Loucy (cell line): Measurements from ENCODE around the gene TASOR.

Experiments used
- H2AFZ ChIP-seq: fragments of 200-600 bp; sonication (generic); 2 replicates; pipeline ENCODE4 v1.6.0; 2016; ENCODE audit warnings: antibody characterized with exemption, mild to moderate bottlenecking, low read length, moderate library complexity
- H3F3A ChIP-seq: fragments of 200-600 bp; 2 replicates; pipeline ENCODE4 v1.6.0; 2016; ENCODE audit warnings: antibody characterized with exemption, low read depth, mild to moderate bottlenecking
- H3K27me3 ChIP-seq: fragments of 200-600 bp; sonication (generic); 2 replicates; pipeline ENCODE4 v1.6.1; 2014; ENCODE audit warnings: low read length, mild to moderate bottlenecking; ENCODE audit not compliant: insufficient read depth, poor library complexity, severe bottlenecking
- H3K36me3 ChIP-seq: fragments of 200-600 bp; sonication (generic); 2 replicates; pipeline ENCODE4 v1.6.1; 2016; ENCODE audit warnings: low read length; ENCODE audit not compliant: insufficient read depth
- H3K4me1 ChIP-seq: fragments of 200-600 bp; sonication (generic); 2 replicates; pipeline ENCODE4 v1.5.1; 2014; ENCODE audit warnings: low read length, mild to moderate bottlenecking; ENCODE audit not compliant: insufficient read depth, poor library complexity, severe bottlenecking
- H3K4me2 ChIP-seq: fragments of 200-600 bp; sonication (generic); 2 replicates; pipeline ENCODE4 v1.6.0; 2014; ENCODE audit warnings: antibody characterized with exemption, low read length, low read depth, mild to moderate bottlenecking; ENCODE audit not compliant: poor library complexity, severe bottlenecking
- H3K4me3 ChIP-seq: fragments of 200-600 bp; sonication (generic); 2 replicates; pipeline ENCODE4 v1.5.1; 2014; ENCODE audit warnings: low read length, mild to moderate bottlenecking, mixed read lengths; ENCODE audit not compliant: poor library complexity, severe bottlenecking
- H3K79me2 ChIP-seq: fragments of 200-600 bp; sonication (generic); 2 replicates; pipeline ENCODE4 v1.6.1; 2014; ENCODE audit warnings: low read length; ENCODE audit not compliant: insufficient read depth
- H3K9ac ChIP-seq: fragments of 200-600 bp; sonication (generic); 2 replicates; pipeline ENCODE4 v1.6.0; 2014; ENCODE audit warnings: mild to moderate bottlenecking, low read depth, low read length, moderate library complexity; ENCODE audit not compliant: poor library complexity, severe bottlenecking
- H3K9me2 ChIP-seq: fragments of 200-600 bp; sonication (generic); replicated peaks from 2 replicates; pipeline ENCODE4 v1.6.1; 2016; ENCODE audit warnings: low read depth, low read length, mixed read lengths
- H3K9me3 ChIP-seq: fragments of 200-600 bp; sonication (generic); 2 replicates; pipeline ENCODE4 v1.6.1; 2014; ENCODE audit warnings: mild to moderate bottlenecking, antibody characterized with exemption, low read length, low read depth; ENCODE audit not compliant: insufficient read depth
- H4K20me1 ChIP-seq: fragments of 200-600 bp; sonication (generic); 2 replicates; pipeline ENCODE4 v1.6.0; 2014; ENCODE audit warnings: antibody characterized with exemption, low read length, mild to moderate bottlenecking; ENCODE audit not compliant: insufficient read depth, poor library complexity, severe bottlenecking
- CTCF ChIP-seq: fragments of 200-600 bp; sonication (generic); conservative IDR thresholded peaks from 2 replicates; pipeline ENCODE4 v1.5.1; 2014; ENCODE audit warnings: mild to moderate bottlenecking, antibody characterized with exemption, low read length
- EZH2phosphoT487 ChIP-seq: fragments of 200-600 bp; IDR thresholded peaks from 2 replicates; pipeline ENCODE4 v1.6.1; 2018; ENCODE audit warnings: antibody characterized with exemption, mild to moderate bottlenecking, moderate library complexity, borderline replicate concordance

The TASOR gene

GRCh38 chr3:56680054-56680580, 2.9 kb downstream of the TASOR start:
- peaks cover 54% of the 10 kb centered on the region for H4K20me1 ChIP-seq
- no peaks in the 10 kb centered on the region for H3F3A ChIP-seq
- H3K4me3 ChIP-seq: peak overlapping the region; percentile 79
- no peaks in the 10 kb centered on the region for H3K27me3 ChIP-seq
- H3K9me2 ChIP-seq: no peaks in the 10 kb centered on the region
- no peak overlapping the region for H3K9ac ChIP-seq
- TF ChIP-seq CTCF: no peak
- no peak for TF ChIP-seq EZH2phosphoT487
- H3K36me3 ChIP-seq: no peaks in the 10 kb centered on the region
- peaks cover 39% of the 10 kb centered on the region for H3K4me1 ChIP-seq
- H3K79me2 ChIP-seq: peaks cover 72% of the 10 kb centered on the region
- no peaks in the 10 kb centered on the region for H3K9me3 ChIP-seq
- peak overlapping the region; percentile 92 for H3K4me2 ChIP-seq
- H2AFZ ChIP-seq: no peak overlapping the region

DNA sequence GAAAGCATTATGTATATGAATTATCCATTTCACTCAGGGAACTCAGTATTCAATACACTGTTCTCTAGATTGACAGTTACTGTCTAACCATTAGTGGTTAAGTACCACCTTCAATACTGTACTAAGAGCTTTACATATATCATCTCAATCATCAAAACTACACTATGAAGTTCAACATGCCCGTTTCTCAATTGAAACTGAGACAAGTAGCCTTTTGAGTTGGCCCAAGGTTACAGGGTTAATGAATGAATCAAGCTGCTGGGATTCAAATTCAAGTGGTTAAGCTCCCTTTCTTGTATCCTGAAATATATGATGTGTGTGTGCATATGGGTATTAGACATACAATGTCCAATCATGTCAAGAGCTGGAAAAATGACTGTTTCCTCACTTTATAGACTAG, 5.8 kb downstream of the TASOR start:
- Histone ChIP-seq H3K4me1 (peaks cover 31% of the 10 kb centered on the region), H3K4me3 (peak overlapping the region; percentile 12), H3K27me3 (no peaks in the 10 kb centered on the region), H3K9me2 (no peaks in the 10 kb centered on the region), H3K4me2 (peak overlapping the region; percentile 45), H3K36me3 (no peaks in the 10 kb centered on the region), H3K9ac (no peak overlapping the region), H2AFZ (no peak overlapping the region), H3K79me2 (peaks cover 60% of the 10 kb centered on the region), H4K20me1 (peaks cover 54% of the 10 kb centered on the region), H3F3A (no peaks in the 10 kb centered on the region), H3K9me3 (no peaks in the 10 kb centered on the region)
- TF ChIP-seq CTCF (no peak), EZH2phosphoT487 (no peak)

GRCh38 chr3:56673781-56674457, 9.1 kb downstream of the TASOR start:
- H3K4me2 ChIP-seq: no peak overlapping the region
- peaks cover 8% of the 10 kb centered on the region for H3K36me3 ChIP-seq
- no peak overlapping the region for H3K4me3 ChIP-seq
- no peaks in the 10 kb centered on the region for H3K9me3 ChIP-seq
- TF ChIP-seq EZH2phosphoT487 (no peak), CTCF (no peak)
- 0 out of 2 replicates have a peak, but pooled peaks cover 4% of the 10 kb centered on the region for H3F3A ChIP-seq
- H3K27me3 ChIP-seq: no peaks in the 10 kb centered on the region
- peaks cover 27% of the 10 kb centered on the region; the same call in 1 of the 2 replicates for H3K79me2 ChIP-seq
- peaks cover 4% of the 10 kb centered on the region for H3K4me1 ChIP-seq
- no peak overlapping the region for H3K9ac ChIP-seq
- H2AFZ ChIP-seq: no peak overlapping the region
- H3K9me2 ChIP-seq: no peaks in the 10 kb centered on the region
- peaks cover 23% of the 10 kb centered on the region for H4K20me1 ChIP-seq
